GM23338 (cell line): ENCODE measurements around the gene NEU2. TPM values are rescaled to one million over a fixed set of nuclear protein-coding genes. Genes with fewer than 3 reads are reported as not detected.

ENCODE experiments used
- ATAC-seq: fragments of 200-7000 bp; cut with Tn5 transposase; 3 replicates; pipeline ENCODE4 v1.9.1; 2020
- DNase-seq: peaks from one replicate; pipeline ENCODE4 v3.0.0-alpha.2; 2015; ENCODE audit warnings: low spot score
- H2AFZ ChIP-seq: fragments of 200-600 bp; sonication (generic); 2 replicates; pipeline ENCODE4 v1.8.0; 2016; ENCODE audit warnings: antibody characterized with exemption, mild to moderate bottlenecking, moderate library complexity
- H3F3A ChIP-seq: fragments of 200-600 bp; sonication (generic); replicated peaks from 2 replicates; pipeline ENCODE4 v1.8.0; 2017; ENCODE audit warnings: antibody characterized with exemption, mixed run types, low read depth
- H3K27ac ChIP-seq: fragments of 200-600 bp; sonication (generic); 2 replicates; pipeline ENCODE4 v1.6.1; 2016; ENCODE audit warnings: low read depth
- H3K27me3 ChIP-seq: fragments of 200-600 bp; sonication (generic); 2 replicates; pipeline ENCODE4 v1.8.0; 2016; ENCODE audit warnings: mild to moderate bottlenecking, mixed run types, moderate library complexity; ENCODE audit not compliant: insufficient read depth
- H3K36me3 ChIP-seq: fragments of 200-600 bp; sonication (generic); 2 replicates; pipeline ENCODE4 v1.8.0; 2016; ENCODE audit warnings: mild to moderate bottlenecking; ENCODE audit not compliant: insufficient read depth
- H3K4me1 ChIP-seq: fragments of 200-600 bp; sonication (generic); 2 replicates; pipeline ENCODE4 v1.8.0; 2016; ENCODE audit warnings: mild to moderate bottlenecking, moderate library complexity; ENCODE audit not compliant: insufficient read depth
- H3K4me2 ChIP-seq: fragments of 200-600 bp; sonication (generic); 2 replicates; pipeline ENCODE4 v1.7.1; 2017; ENCODE audit warnings: mixed run types
- H3K4me3 ChIP-seq: fragments of 200-600 bp; sonication (generic); 2 replicates; pipeline ENCODE4 v1.6.1; 2016; ENCODE audit warnings: mixed run types
- H3K79me2 ChIP-seq: fragments of 200-600 bp; sonication (generic); replicated peaks from 2 replicates; pipeline ENCODE4 v1.8.0; 2017; ENCODE audit warnings: mild to moderate bottlenecking; ENCODE audit not compliant: insufficient read depth
- H3K9me2 ChIP-seq: fragments of 200-600 bp; sonication (generic); 2 replicates; pipeline ENCODE4 v1.8.0; 2017; ENCODE audit not compliant: insufficient read depth
- H4K20me1 ChIP-seq: fragments of 200-600 bp; sonication (generic); replicated peaks from 2 replicates; pipeline ENCODE4 v1.8.0; 2017; ENCODE audit warnings: mild to moderate bottlenecking; ENCODE audit not compliant: insufficient read depth
- H3K27ac Mint-ChIP-seq: 2 replicates; pipeline ENCODE4 v1.8.0; 2020; ENCODE audit warnings: inconsistent platforms, mild to moderate bottlenecking, moderate library complexity, mixed read lengths
- H3K27me3 Mint-ChIP-seq: 3 replicates; pipeline ENCODE4 v1.8.0; 2022; ENCODE audit warnings: low read depth, mild to moderate bottlenecking, moderate library complexity, mixed read lengths, inconsistent platforms; ENCODE audit not compliant: insufficient read depth, poor library complexity
- H3K36me3 Mint-ChIP-seq: 3 replicates; pipeline ENCODE4 v1.8.0; 2021; ENCODE audit warnings: low read depth, mild to moderate bottlenecking, inconsistent platforms, moderate library complexity, mixed read lengths
- H3K4me1 Mint-ChIP-seq: 3 replicates; pipeline ENCODE4 v1.8.0; 2020; ENCODE audit warnings: mild to moderate bottlenecking, inconsistent platforms, mixed read lengths
- H3K4me3 Mint-ChIP-seq: 3 replicates; pipeline ENCODE4 v1.8.0; 2021; ENCODE audit warnings: moderate library complexity, mild to moderate bottlenecking, inconsistent platforms, mixed read lengths
- H3K9me3 Mint-ChIP-seq: 3 replicates; pipeline ENCODE4 v1.8.0; 2020; ENCODE audit warnings: moderate library complexity, mild to moderate bottlenecking, inconsistent platforms, mixed read lengths
- CREB1 ChIP-seq: fragments of 250-450 bp; sonication (Bioruptor Pico); IDR thresholded peaks from 2 replicates; pipeline ENCODE4 v1.5.0; 2020; ENCODE audit warnings: low read depth, mild to moderate bottlenecking, moderate library complexity
- EZH2 ChIP-seq: fragments of 200-600 bp; sonication (generic); IDR thresholded peaks from one replicate; pipeline ENCODE4 v1.8.0; 2017; ENCODE audit warnings: antibody characterized with exemption, mild to moderate bottlenecking, low read depth; ENCODE audit not compliant: unreplicated experiment
- NANOG ChIP-seq: IDR thresholded peaks from 2 replicates; pipeline ENCODE4 v1.6.1; 2016; ENCODE audit warnings: antibody characterized with exemption, borderline replicate concordance
- STAT1 ChIP-seq: IDR thresholded peaks from one replicate; pipeline ENCODE4 v1.6.1; 2016; ENCODE audit warnings: antibody characterized with exemption; ENCODE audit not compliant: unreplicated experiment
- ZNF114 ChIP-seq: fragments of 250-450 bp; sonication (Bioruptor Pico); IDR thresholded peaks from 2 replicates; pipeline ENCODE4 v1.5.0; 2020; ENCODE audit warnings: mild to moderate bottlenecking, moderate library complexity
- ZNF331 ChIP-seq: fragments of 250-450 bp; sonication (Bioruptor Pico); IDR thresholded peaks from 2 replicates; pipeline ENCODE4 v1.5.0; 2020; ENCODE audit warnings: low read depth, mild to moderate bottlenecking, moderate library complexity
- polyA plus RNA-seq: library from polyadenylated mRNA; unstranded; fragments of >200 nt; fragmentation: Nextera tagmentation; extraction: Ambion mirVana; gene quantifications from 2 replicates; pipeline ENCODE4 v1.2.1, GENCODE V29; 2016
- total RNA-seq: library from RNA; depleted of rRNA; stranded (reverse); fragments of >200 nt; shearing (Covaris generic); gene quantifications from 2 replicates; pipeline ENCODE4 v1.2.3, GENCODE V29; 2014
- TF ChIP-seq, protein P1 (sequence below), 2 experiments: fragments of 200-600 bp in 1 of 2; sonication (generic) in 1 of 2; conservative IDR thresholded peaks; 2 replicates each; pipeline versions ENCODE4 v1.5.1 to v1.6.1; 2016 to 2017; ENCODE audit warnings: antibody characterized with exemption in 2 of 2, low read depth in 2 of 2, mild to moderate bottlenecking in 2 of 2, moderate library complexity in 1 of 2
- TF ChIP-seq, protein P2 (sequence below): IDR thresholded peaks from one replicate; pipeline ENCODE4 v1.6.1; 2018; ENCODE audit warnings: antibody characterized with exemption; ENCODE audit not compliant: unreplicated experiment
- TF ChIP-seq, protein P3 (sequence below): IDR thresholded peaks from 2 replicates; pipeline ENCODE4 v1.6.1; 2016; ENCODE audit warnings: antibody characterized with exemption
- TF ChIP-seq, protein P4 (sequence below): fragments of 250-450 bp; sonication (Bioruptor Pico); IDR thresholded peaks from 2 replicates; pipeline ENCODE4 v1.5.0; 2020; ENCODE audit warnings: mild to moderate bottlenecking, moderate library complexity

Gene NEU2
- total and polyA plus RNA-seq, 2 experiments from 2014 or later: not detected

GRCh38 chr2:233011268-233011650, 21.2 kb upstream of the NEU2 start (continued):
- TF ChIP-seq, protein P1, sequence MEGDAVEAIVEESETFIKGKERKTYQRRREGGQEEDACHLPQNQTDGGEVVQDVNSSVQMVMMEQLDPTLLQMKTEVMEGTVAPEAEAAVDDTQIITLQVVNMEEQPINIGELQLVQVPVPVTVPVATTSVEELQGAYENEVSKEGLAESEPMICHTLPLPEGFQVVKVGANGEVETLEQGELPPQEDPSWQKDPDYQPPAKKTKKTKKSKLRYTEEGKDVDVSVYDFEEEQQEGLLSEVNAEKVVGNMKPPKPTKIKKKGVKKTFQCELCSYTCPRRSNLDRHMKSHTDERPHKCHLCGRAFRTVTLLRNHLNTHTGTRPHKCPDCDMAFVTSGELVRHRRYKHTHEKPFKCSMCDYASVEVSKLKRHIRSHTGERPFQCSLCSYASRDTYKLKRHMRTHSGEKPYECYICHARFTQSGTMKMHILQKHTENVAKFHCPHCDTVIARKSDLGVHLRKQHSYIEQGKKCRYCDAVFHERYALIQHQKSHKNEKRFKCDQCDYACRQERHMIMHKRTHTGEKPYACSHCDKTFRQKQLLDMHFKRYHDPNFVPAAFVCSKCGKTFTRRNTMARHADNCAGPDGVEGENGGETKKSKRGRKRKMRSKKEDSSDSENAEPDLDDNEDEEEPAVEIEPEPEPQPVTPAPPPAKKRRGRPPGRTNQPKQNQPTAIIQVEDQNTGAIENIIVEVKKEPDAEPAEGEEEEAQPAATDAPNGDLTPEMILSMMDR (conservative IDR thresholded peaks at IDR 0.05; ENCODE audit: low read depth in 2 of 2): no peak

- no peaks in the 10 kb centered on the region for H3K36me3 ChIP-seq
- H3K79me2 ChIP-seq: no peaks in the 10 kb centered on the region
- no peak overlapping the region for H3K4me2 ChIP-seq
- H4K20me1 ChIP-seq: no peaks in the 10 kb centered on the region
- DNase-seq (no peak), ATAC-seq (no peak)
- no peaks in the 10 kb centered on the region for H3K4me1 ChIP-seq
- no peaks in the 10 kb centered on the region for H3F3A ChIP-seq
- H3K27ac Mint-ChIP-seq: no peak overlapping the region; the same call in 1 of the 2 replicates
- H3K9me3 Mint-ChIP-seq: no peaks in the 10 kb centered on the region
- no peak overlapping the region for H3K4me3 Mint-ChIP-seq
- peaks cover 7% of the 10 kb centered on the region for H3K27me3 Mint-ChIP-seq
- no peaks in the 10 kb centered on the region for H3K27me3 ChIP-seq
- TF ChIP-seq, protein P2, sequence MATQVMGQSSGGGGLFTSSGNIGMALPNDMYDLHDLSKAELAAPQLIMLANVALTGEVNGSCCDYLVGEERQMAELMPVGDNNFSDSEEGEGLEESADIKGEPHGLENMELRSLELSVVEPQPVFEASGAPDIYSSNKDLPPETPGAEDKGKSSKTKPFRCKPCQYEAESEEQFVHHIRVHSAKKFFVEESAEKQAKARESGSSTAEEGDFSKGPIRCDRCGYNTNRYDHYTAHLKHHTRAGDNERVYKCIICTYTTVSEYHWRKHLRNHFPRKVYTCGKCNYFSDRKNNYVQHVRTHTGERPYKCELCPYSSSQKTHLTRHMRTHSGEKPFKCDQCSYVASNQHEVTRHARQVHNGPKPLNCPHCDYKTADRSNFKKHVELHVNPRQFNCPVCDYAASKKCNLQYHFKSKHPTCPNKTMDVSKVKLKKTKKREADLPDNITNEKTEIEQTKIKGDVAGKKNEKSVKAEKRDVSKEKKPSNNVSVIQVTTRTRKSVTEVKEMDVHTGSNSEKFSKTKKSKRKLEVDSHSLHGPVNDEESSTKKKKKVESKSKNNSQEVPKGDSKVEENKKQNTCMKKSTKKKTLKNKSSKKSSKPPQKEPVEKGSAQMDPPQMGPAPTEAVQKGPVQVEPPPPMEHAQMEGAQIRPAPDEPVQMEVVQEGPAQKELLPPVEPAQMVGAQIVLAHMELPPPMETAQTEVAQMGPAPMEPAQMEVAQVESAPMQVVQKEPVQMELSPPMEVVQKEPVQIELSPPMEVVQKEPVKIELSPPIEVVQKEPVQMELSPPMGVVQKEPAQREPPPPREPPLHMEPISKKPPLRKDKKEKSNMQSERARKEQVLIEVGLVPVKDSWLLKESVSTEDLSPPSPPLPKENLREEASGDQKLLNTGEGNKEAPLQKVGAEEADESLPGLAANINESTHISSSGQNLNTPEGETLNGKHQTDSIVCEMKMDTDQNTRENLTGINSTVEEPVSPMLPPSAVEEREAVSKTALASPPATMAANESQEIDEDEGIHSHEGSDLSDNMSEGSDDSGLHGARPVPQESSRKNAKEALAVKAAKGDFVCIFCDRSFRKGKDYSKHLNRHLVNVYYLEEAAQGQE: no peak
- TF ChIP-seq, protein P3, sequence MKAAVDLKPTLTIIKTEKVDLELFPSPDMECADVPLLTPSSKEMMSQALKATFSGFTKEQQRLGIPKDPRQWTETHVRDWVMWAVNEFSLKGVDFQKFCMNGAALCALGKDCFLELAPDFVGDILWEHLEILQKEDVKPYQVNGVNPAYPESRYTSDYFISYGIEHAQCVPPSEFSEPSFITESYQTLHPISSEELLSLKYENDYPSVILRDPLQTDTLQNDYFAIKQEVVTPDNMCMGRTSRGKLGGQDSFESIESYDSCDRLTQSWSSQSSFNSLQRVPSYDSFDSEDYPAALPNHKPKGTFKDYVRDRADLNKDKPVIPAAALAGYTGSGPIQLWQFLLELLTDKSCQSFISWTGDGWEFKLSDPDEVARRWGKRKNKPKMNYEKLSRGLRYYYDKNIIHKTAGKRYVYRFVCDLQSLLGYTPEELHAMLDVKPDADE: no peak
- TF ChIP-seq STAT1 (no peak), CREB1 (CRISPR knock-in tag) (no peak), ZNF114 (CRISPR knock-in tag) (no peak), ZNF331 (CRISPR knock-in tag) (no peak), EZH2 (no peak), NANOG (no peak)
- TF ChIP-seq, protein P4, sequence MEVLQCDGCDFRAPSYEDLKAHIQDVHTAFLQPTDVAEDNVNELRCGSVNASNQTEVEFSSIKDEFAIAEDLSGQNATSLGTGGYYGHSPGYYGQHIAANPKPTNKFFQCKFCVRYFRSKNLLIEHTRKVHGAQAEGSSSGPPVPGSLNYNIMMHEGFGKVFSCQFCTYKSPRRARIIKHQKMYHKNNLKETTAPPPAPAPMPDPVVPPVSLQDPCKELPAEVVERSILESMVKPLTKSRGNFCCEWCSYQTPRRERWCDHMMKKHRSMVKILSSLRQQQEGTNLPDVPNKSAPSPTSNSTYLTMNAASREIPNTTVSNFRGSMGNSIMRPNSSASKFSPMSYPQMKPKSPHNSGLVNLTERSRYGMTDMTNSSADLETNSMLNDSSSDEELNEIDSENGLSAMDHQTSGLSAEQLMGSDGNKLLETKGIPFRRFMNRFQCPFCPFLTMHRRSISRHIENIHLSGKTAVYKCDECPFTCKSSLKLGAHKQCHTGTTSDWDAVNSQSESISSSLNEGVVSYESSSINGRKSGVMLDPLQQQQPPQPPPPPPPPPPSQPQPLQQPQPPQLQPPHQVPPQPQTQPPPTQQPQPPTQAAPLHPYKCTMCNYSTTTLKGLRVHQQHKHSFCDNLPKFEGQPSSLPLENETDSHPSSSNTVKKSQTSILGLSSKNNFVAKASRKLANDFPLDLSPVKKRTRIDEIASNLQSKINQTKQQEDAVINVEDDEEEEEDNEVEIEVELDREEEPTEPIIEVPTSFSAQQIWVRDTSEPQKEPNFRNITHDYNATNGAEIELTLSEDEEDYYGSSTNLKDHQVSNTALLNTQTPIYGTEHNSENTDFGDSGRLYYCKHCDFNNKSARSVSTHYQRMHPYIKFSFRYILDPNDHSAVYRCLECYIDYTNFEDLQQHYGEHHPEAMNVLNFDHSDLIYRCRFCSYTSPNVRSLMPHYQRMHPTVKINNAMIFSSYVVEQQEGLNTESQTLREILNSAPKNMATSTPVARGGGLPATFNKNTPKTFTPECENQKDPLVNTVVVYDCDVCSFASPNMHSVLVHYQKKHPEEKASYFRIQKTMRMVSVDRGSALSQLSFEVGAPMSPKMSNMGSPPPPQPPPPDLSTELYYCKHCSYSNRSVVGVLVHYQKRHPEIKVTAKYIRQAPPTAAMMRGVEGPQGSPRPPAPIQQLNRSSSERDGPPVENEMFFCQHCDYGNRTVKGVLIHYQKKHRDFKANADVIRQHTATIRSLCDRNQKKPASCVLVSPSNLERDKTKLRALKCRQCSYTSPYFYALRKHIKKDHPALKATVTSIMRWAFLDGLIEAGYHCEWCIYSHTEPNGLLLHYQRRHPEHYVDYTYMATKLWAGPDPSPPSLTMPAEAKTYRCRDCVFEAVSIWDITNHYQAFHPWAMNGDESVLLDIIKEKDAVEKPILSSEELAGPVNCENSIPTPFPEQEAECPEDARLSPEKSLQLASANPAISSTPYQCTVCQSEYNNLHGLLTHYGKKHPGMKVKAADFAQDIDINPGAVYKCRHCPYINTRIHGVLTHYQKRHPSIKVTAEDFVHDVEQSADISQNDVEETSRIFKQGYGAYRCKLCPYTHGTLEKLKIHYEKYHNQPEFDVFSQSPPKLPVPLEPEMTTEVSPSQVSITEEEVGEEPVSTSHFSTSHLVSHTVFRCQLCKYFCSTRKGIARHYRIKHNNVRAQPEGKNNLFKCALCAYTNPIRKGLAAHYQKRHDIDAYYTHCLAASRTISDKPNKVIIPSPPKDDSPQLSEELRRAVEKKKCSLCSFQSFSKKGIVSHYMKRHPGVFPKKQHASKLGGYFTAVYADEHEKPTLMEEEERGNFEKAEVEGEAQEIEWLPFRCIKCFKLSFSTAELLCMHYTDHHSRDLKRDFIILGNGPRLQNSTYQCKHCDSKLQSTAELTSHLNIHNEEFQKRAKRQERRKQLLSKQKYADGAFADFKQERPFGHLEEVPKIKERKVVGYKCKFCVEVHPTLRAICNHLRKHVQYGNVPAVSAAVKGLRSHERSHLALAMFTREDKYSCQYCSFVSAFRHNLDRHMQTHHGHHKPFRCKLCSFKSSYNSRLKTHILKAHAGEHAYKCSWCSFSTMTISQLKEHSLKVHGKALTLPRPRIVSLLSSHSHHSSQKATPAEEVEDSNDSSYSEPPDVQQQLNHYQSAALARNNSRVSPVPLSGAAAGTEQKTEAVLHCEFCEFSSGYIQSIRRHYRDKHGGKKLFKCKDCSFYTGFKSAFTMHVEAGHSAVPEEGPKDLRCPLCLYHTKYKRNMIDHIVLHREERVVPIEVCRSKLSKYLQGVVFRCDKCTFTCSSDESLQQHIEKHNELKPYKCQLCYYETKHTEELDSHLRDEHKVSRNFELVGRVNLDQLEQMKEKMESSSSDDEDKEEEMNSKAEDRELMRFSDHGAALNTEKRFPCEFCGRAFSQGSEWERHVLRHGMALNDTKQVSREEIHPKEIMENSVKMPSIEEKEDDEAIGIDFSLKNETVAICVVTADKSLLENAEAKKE: no peak
- H2AFZ ChIP-seq: no peak overlapping the region
- H3K36me3 Mint-ChIP-seq: no peaks in the 10 kb centered on the region
- H3K9me2 ChIP-seq: no peaks in the 10 kb centered on the region
- no peaks in the 10 kb centered on the region for H3K4me1 Mint-ChIP-seq
- no peak overlapping the region for H3K27ac ChIP-seq
- H3K4me3 ChIP-seq: no peak overlapping the region
Measured at GRCh38 chr2:233011702-233012131, 20.8 kb upstream of the NEU2 start.
